Karpas-422 (cell line): ENCODE measurements around the gene ZFR. TPM values are rescaled to one million over a fixed set of nuclear protein-coding genes. Genes with fewer than 3 reads are reported as not detected.
"Not testable (repeated sequence)": the region's sequence is repeated elsewhere in the genome, so short reads cannot be mapped to it uniquely, and the experiment has no call there.

ENCODE experiments used
- DNase-seq: peaks from one replicate; pipeline ENCODE4 v3.0.0-alpha.2; 2015
- H2AFZ ChIP-seq: fragments of 200-600 bp; sonication (generic); 2 replicates; pipeline ENCODE4 v1.6.1; 2014; ENCODE audit warnings: antibody characterized with exemption, low read length, mixed read lengths
- H3K27ac ChIP-seq: fragments of 200-600 bp; sonication (generic); 2 replicates; pipeline ENCODE4 v1.5.1; 2014; ENCODE audit warnings: mild to moderate bottlenecking, low read length, moderate library complexity
- H3K27me3 ChIP-seq: fragments of 200-600 bp; sonication (generic); 2 replicates; pipeline ENCODE4 v1.6.1; 2014; ENCODE audit warnings: low read length, mixed read lengths
- H3K36me3 ChIP-seq: fragments of 200-600 bp; sonication (generic); 2 replicates; pipeline ENCODE4 v1.6.1; 2014; ENCODE audit warnings: low read length, mixed read lengths; ENCODE audit not compliant: insufficient read depth
- H3K4me1 ChIP-seq: fragments of 200-600 bp; sonication (generic); 2 replicates; pipeline ENCODE4 v1.6.1; 2014; ENCODE audit warnings: mild to moderate bottlenecking, low read length, mixed read lengths
- H3K4me2 ChIP-seq: fragments of 200-600 bp; sonication (generic); 2 replicates; pipeline ENCODE4 v1.6.1; 2014; ENCODE audit warnings: low read length, low read depth, mild to moderate bottlenecking; ENCODE audit not compliant: poor library complexity, severe bottlenecking
- H3K4me3 ChIP-seq: fragments of 200-600 bp; sonication (generic); 2 replicates; pipeline ENCODE4 v1.5.1; 2014; ENCODE audit warnings: mild to moderate bottlenecking, antibody characterized with exemption, low read length, mixed read lengths
- H3K79me2 ChIP-seq: fragments of 200-600 bp; sonication (generic); 2 replicates; pipeline ENCODE4 v1.6.1; 2014; ENCODE audit warnings: mild to moderate bottlenecking, low read length, mixed read lengths
- H3K9ac ChIP-seq: fragments of 200-600 bp; sonication (generic); 2 replicates; pipeline ENCODE4 v1.6.0; 2014; ENCODE audit warnings: low read length
- H3K9me2 ChIP-seq: fragments of 200-600 bp; sonication (generic), shearing (Covaris generic); replicated peaks from 2 replicates; pipeline ENCODE4 v1.6.0; 2014; ENCODE audit warnings: mild to moderate bottlenecking, low read length, moderate library complexity; ENCODE audit not compliant: insufficient read depth
- H3K9me3 ChIP-seq: fragments of 300-700, 200-600 bp; sonication (generic); 2 replicates; pipeline ENCODE4 v1.6.1; 2014; ENCODE audit warnings: low read length, mixed read lengths
- H4K20me1 ChIP-seq: fragments of 200-600 bp; sonication (generic); 2 replicates; pipeline ENCODE4 v1.6.1; 2014; ENCODE audit warnings: mild to moderate bottlenecking, antibody characterized with exemption, low read length, low read depth; ENCODE audit not compliant: insufficient read depth
- total RNA-seq: library from RNA; depleted of rRNA; stranded (reverse); fragments of >200 nt; shearing (Covaris generic); gene quantifications from 2 replicates; pipeline ENCODE4 v1.2.3, GENCODE V29; 2014; ENCODE audit warnings: low replicate concordance

Gene ZFR
- total RNA-seq, 1 experiment from 2014 or later: 87.7 TPM

DNA sequence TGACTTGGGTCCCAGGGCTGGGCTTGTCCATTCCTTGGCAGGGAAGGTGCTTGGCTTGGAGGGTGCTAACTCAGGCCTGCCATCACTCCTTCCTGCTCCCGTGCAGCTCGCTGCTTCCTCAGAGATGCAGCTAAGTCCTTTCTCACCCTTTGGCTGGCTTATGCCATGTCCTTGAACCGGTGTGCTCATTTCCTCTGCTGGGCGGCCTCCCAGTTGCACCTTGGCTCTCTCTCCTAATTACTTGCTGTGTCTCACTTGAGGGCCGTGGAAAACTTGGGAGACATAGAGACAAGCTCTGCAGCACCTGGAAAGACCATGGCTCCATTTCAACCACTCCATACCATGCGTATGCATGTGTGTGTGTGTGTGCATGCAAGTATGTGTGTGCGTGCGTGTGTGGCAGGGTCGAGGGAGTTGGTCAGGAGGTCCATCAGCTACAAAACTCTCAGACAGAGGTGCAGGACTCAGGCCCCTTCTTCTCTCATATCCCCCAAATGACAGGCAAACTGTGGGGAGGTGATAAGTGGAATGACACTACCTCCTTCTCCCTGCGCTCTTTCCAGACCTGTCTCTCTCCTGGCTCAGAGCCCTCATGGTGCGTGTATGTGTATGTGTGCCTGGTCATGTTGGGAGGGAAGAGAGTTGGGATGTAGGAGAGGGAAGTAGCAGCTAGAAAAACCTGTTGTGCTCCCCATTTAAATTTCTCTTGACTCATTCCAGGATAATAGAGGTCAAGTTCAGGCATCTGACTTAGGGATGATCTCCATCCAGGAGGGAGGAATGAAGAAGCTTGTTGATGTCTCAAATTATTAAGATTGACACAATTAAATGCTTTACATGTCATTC is 114.2 kb downstream of the ZFR start:
- Histone ChIP-seq H3K9me2 (no peaks in the 10 kb centered on the region), H3K9me3 (no peaks in the 10 kb centered on the region), H4K20me1 (no peaks in the 10 kb centered on the region), H3K4me1 (peaks cover 4% of the 10 kb centered on the region), H3K27ac (no peak overlapping the region), H3K9ac (no peak overlapping the region), H3K36me3 (no peaks in the 10 kb centered on the region), H2AFZ (no peak overlapping the region), H3K79me2 (no peaks in the 10 kb centered on the region), H3K4me2 (no peak overlapping the region), H3K4me3 (no peak overlapping the region), H3K27me3 (no peaks in the 10 kb centered on the region; the same call in 1 of the 2 replicates)
- no peak for DNase-seq

DNA sequence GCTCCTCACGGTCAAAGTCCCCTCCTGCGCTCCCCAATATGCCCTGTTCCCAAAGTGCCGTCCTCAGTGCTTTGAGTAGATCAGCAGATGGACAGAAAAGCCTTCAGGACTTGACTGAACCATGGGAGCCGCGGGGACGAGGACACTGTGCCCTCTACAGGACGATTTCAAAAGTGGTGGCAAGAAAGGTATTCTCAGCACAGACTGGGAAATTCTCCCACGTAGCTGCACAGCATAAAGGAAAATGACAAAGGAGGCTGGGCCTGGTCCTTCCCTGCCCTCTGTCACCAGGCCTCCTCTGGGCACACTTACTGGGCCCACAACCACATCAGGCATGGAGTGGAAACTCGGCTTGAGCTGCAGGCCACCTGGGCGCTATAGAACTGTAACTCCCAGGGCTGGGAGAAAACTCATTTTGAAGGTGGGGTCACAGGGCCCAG is 115.1 kb downstream of the ZFR start:
- Histone ChIP-seq H3K4me3 (no peak overlapping the region), H2AFZ (peak overlapping the region; percentile 94)

DNA sequence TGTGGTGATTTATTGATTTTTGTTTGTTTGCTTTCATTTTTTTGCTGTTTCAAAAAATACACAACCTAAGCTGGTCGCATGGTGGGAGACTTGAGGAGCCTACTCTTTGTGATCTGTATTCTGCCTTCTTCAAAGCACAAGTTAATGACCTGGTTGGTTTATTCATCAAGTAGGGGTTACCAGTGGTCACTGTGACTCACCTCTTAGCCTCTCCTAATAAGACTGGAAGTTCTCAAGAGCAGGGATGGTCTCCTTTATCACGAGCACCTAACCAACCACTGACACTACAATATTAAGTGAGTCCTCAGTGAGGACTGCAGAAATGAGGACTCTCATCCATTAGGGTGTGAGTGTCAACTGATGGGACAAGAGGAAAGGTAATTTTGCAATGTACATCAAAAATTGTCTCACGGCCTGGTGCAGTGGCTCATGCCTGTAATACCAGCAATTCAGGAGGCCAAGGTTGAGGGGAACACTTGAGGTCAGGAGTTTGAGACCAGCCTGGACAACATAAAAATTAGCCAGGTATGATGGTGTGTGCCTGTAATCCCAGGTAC is 118.2 kb downstream of the ZFR start:
- Histone ChIP-seq H3K4me3 (no peak overlapping the region), H3K36me3 (no peaks in the 10 kb centered on the region), H3K9me3 (no peaks in the 10 kb centered on the region; the same call in 1 of the 2 replicates), H2AFZ (no peak overlapping the region), H3K79me2 (no peaks in the 10 kb centered on the region), H3K9ac (no peak overlapping the region), H3K27ac (no peak overlapping the region), H3K4me2 (no peak overlapping the region), H3K9me2 (no peaks in the 10 kb centered on the region), H4K20me1 (no peaks in the 10 kb centered on the region), H3K27me3 (no peaks in the 10 kb centered on the region), H3K4me1 (peaks cover 11% of the 10 kb centered on the region)
- DNase-seq: no peak

More for the DNA sequence above, 115.1 kb downstream of the ZFR start:
- Histone ChIP-seq H3K79me2 (no peaks in the 10 kb centered on the region), H3K4me1 (peaks cover 11% of the 10 kb centered on the region), H4K20me1 (no peaks in the 10 kb centered on the region), H3K9me3 (no peaks in the 10 kb centered on the region), H3K27me3 (no peaks in the 10 kb centered on the region), H3K36me3 (no peaks in the 10 kb centered on the region), H3K27ac (no peak overlapping the region), H3K4me2 (no peak overlapping the region), H3K9ac (peak overlapping the region; percentile 28; the same call in 1 of the 2 replicates), H3K9me2 (no peaks in the 10 kb centered on the region)
- peak; percentile 88 for DNase-seq

DNA sequence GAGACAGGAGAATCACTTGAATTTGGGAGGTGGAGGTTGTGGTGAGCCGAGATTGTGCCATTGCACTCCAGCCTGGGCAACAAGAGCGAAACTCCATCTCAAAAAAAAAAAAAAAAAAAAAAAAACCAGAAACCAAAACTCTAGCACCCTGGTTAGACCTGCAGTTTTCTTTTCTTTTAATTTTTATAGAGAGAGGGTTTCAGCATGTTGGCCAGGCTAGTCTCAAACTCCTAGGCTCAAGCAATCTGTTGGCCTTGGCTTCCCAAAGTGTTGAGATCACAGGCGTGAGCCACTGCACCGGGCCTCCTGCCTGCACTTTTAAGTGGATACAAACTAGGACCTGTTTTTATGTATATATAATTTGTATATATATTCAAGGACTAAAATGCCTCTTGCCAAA is 118.9 kb downstream of the ZFR start:
- Histone ChIP-seq H3K27ac (no peak overlapping the region), H3K27me3 (no peaks in the 10 kb centered on the region), H3K4me2 (no peak overlapping the region), H4K20me1 (no peaks in the 10 kb centered on the region), H3K9me3 (no peaks in the 10 kb centered on the region; the same call in 1 of the 2 replicates), H3K4me1 (peaks cover 11% of the 10 kb centered on the region), H3K4me3 (no peak overlapping the region), H3K79me2 (no peaks in the 10 kb centered on the region), H3K36me3 (no peaks in the 10 kb centered on the region), H3K9me2 (no peaks in the 10 kb centered on the region), H3K9ac (no peak overlapping the region), H2AFZ (no peak overlapping the region)
- DNase-seq: no peak

DNA sequence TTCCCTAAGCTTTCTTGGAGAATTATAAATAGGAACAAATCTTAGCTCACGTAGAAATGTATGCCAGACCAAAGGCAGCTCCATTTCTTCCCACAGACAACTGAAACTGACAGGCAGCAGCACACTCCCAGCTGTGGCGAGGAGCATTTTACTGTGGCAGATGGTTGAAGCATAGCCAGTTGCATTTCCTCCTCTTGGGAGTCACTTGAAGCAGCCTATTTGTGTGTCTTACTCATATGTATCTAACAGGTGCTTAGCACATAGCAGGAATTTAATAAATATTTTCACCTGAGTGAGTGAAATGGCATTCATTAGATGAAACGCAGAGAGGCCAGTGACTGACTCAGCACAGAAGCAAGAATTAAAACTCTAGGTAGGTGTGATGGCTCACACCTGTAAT is 119.5 kb downstream of the ZFR start:
- Histone ChIP-seq H3K4me1 (peaks cover 11% of the 10 kb centered on the region), H2AFZ (no peak overlapping the region), H3K79me2 (no peaks in the 10 kb centered on the region), H3K4me2 (peak overlapping the region; percentile 26), H3K9ac (no peak overlapping the region), H3K27me3 (no peaks in the 10 kb centered on the region), H3K4me3 (no peak overlapping the region), H3K9me3 (no peaks in the 10 kb centered on the region; the same call in 1 of the 2 replicates), H4K20me1 (no peaks in the 10 kb centered on the region), H3K9me2 (no peaks in the 10 kb centered on the region), H3K27ac (no peak overlapping the region), H3K36me3 (no peaks in the 10 kb centered on the region)
- peak; percentile 75 for DNase-seq

DNA sequence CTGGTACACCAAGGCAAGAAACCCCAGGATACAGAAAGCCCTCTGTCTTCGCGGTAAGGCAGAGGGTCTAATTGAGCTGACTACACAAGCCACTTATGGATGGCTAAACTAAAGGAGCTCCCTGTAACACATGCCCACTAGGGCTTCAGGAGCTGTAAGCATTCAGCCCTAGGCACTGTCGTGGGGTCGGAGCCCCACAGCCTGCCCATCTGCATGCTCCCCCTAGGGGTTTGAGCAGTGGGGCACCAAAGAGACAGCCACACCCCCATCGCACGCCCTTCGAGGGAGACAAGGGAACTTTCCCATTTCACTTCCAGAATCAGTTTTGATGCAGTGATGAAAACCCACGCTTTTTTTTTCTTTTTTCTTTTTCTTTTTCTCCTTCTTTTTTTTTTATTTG is 120.8 kb downstream of the ZFR start:
- no peaks in the 10 kb centered on the region for H3K36me3 ChIP-seq
- H2AFZ ChIP-seq: no peak overlapping the region
- DNase-seq: no peak
- H3K27ac ChIP-seq: no peak overlapping the region
- no peaks in the 10 kb centered on the region for H3K27me3 ChIP-seq
- no peaks in the 10 kb centered on the region; the same call in 1 of the 2 replicates for H3K9me3 ChIP-seq
- H3K4me1 ChIP-seq: peaks cover 8% of the 10 kb centered on the region
- H3K9ac ChIP-seq: no peak overlapping the region
- no peaks in the 10 kb centered on the region for H3K9me2 ChIP-seq
- no peaks in the 10 kb centered on the region for H4K20me1 ChIP-seq
- no peak overlapping the region for H3K4me3 ChIP-seq
- no peaks in the 10 kb centered on the region for H3K79me2 ChIP-seq
- H3K4me2 ChIP-seq: no peak overlapping the region

DNA sequence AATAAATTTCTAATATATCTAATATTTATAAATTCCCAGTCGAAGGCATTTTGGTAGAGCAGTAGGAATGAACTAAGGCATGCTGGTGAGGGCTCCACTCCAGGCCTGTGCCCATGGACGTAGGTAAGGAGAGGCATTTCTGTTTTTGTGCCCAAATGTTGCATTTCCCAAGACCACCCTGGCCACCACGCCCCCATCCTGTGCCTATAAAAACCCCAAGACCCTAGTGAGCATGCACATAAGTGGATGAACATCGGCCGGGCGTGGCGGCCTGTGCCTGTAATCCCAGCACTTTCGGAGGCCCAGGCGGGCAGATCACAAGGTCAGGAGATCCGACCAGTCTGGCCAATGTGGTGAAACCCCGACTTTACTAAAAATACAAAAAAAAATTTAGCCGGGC is 121.7 kb downstream of the ZFR start:
- no peaks in the 10 kb centered on the region; the same call in 1 of the 2 replicates for H3K9me3 ChIP-seq

DNA sequence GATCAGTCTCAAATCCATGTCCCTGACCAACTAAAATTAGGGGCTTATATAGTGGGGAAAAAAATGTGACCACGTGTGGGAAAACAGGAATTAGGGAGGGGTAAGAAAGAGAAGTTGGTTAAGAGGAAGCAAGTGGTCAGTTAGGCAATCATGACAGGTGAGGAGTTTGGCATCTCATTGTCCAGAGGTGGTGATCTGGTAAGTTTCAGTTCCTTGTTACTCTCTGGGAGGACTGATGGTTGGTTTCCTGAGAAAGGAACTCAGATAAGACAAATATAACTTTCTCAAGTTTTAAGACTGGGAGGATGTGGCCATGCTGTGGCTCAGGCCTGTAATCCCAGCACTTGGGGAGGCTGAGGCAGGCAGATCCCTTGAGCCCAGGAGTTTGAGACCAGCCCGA is 122.8 kb downstream of the ZFR start:
- not testable (repeated sequence) for H3K9me2 ChIP-seq, H3K9me3 ChIP-seq, H3K4me2 ChIP-seq, H3K27ac ChIP-seq, H3K4me1 ChIP-seq, DNase-seq, H3K36me3 ChIP-seq, H3K79me2 ChIP-seq, H2AFZ ChIP-seq, H3K4me3 ChIP-seq, H4K20me1 ChIP-seq, H3K27me3 ChIP-seq, H3K9ac ChIP-seq

More for the DNA sequence above, 121.7 kb downstream of the ZFR start:
- H4K20me1 ChIP-seq: no peaks in the 10 kb centered on the region
- no peaks in the 10 kb centered on the region for H3K36me3 ChIP-seq
- no peak overlapping the region for H3K4me3 ChIP-seq
- H3K4me2 ChIP-seq: no peak overlapping the region
- H3K27me3 ChIP-seq: no peaks in the 10 kb centered on the region
- no peak overlapping the region for H3K9ac ChIP-seq
- H3K9me2 ChIP-seq: no peaks in the 10 kb centered on the region
- no peak overlapping the region for H3K27ac ChIP-seq
- H3K4me1 ChIP-seq: peaks cover 8% of the 10 kb centered on the region
- H3K79me2 ChIP-seq: no peaks in the 10 kb centered on the region
- no peak overlapping the region for H2AFZ ChIP-seq
- no peak for DNase-seq
